HuH-7 (cell line): ENCODE results near the gene ACTN2.
"Not testable (repeated sequence)": the region's sequence is repeated elsewhere in the genome, so short reads cannot be mapped to it uniquely, and the experiment has no call there.

ENCODE experiments used
- DNase-seq: peaks from one replicate; pipeline ENCODE4 v3.0.0; 2011; ENCODE audit warnings: low spot score

Gene ACTN2

DNA sequence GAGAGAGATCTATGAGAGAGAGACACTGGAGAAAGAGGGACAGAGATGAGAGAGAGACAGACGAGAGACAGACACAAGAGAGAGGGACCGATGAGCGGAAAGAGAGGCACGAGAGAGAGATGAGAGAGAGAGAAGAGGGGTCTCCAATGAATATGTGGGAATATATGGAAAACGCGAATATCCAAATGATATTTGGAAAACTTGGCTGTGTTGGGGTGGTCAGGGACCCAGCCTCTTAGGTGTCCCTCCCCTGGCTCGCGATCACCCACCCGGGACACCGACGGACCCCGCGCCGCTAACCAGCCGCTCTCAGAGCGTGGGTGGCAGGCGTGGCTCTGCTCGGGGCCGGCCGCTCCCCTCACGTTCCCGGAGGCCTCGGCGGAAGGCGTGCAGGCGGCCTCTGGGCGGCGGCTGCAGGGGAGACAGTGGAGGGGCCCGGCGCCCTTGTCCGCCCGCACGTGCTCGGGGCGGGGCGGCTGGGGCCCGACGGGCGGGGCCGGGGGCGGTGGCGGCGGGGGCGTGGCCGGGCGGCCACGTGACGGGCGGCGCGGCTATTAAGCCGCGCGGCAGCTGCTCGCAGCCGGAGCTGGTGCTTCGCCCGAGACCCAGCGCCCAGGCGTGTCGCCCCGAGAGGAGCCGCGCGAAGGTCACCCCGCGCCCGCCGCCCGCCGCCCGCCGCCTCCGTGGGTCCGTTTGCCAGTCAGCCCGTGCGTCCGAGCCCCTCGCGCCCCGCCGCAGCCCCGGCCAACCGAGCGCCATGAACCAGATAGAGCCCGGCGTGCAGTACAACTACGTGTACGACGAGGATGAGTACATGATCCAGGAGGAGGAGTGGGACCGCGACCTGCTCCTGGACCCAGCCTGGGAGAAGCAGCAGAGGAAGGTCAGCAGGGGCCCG lies at the start of gene ACTN2:
Gene ACTN2, plus strand, starts transcription at position 583 of the 898 bp plus-strand sequence. Its CDS starts 175 bp downstream, at position 758.
- no peak for DNase-seq

DNA sequence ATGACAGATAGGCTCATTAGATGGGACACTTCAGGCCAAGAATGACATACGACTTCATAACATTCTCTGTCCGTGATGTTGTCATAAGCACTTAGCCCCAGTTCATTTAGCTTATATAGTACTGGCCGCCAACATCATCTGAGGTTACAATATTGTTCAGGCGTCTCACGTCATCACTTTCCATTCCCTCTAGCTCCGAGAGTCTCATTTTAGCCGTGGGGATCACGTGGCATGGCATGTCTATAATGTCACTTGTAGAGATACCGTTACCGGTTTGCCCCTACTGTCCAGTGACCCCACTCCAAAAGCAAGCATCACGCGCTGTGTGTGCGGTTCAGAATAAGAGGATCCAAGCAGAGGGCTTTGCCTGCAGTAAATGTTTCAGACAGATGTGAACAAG lies 47.4 kb upstream of the ACTN2 start:
- DNase-seq: no peak

- no peak for DNase-seq
These were observed 46.6 kb upstream of the ACTN2 start for GRCh38 chr1:236639686-236640085.

DNA sequence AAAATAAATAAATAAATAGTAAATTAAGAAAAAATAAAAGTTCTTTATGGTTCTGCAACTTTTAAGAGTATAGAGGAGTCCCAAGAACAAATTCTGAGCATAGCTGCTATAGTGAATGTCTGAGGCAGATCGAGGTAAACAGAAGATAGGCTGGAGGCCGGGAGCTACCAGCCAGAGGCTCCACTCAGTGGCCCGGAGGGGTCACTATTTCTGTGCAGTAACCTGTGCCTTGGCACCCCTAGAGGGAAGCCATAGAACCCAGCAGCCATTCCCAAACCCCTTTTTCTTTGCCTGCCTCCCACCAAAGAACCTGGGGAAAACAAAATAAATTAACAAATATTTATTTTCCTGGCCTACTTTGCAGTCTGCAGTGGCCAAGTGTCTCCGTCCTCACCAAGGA lies 43.5 kb upstream of the ACTN2 start:
- no peak for DNase-seq

DNA sequence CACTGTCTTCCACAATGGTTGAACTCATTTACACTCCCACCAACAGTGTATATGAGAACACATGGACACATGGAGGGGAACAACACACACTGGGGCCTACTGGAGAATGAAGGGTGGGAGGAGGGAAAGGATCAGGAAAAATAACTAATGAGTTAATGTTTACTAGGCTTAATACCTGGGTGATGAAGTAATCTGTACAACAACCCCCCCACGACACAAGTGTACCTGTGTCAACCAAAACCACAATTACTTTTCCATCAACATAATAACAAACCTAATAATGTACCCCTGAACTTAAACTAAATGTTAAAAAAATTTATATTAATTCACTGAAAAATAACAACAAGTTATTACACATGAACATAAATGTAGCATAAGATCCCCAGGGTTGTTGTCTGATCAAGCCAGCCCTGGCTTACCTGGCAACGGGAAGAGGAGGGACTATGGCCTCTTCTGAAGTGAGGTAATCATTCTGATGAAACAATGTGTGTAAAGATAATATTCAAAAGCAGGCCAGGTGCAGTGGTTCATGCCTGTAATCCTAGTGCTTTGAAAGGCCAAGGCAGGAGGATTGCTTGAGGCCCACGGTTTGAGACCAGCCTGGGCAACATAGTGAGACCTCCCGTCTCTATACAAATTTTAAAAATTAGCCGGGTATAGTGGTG lies 41.2 kb upstream of the ACTN2 start:
- no peak for DNase-seq

DNA sequence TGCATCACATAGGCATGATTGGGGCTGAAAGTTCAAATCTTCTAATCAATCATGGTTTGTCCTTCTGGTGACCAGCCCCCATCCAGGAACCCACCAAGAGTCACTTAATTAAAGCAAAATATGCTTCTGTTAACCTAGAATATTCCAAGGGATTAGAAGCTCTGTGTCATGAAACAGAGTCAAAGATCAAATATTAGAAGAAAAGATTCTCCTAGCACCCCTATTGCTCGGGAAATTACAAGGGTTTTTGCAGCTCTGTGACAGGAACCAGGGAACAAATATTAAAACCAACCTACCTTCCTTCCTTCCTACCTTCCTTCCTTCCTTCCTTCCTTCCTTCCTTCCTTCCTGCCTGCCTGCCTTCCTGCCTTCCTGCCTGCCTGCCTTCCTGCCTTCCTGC lies 31.8 kb upstream of the ACTN2 start:
- DNase-seq: no peak

DNA sequence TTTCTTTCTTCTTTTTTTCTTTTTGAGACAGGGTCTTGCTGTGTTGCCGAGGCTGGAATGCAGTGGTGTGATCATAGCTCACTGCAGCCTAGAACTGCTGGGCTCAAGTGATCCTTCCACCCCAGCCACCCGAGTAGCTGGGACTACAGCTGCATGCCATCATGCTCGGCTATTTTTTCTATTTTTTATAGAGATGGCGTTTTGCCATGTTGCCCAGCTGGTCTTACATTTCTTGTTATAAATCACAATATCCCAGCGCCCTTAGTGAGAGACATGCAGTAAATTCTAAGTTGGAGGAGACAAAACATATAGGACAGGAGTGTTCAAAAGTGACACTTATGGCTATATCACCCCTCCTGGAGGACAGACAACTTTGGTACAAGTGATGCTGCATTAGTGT lies 31.3 kb upstream of the ACTN2 start:
- no peak for DNase-seq

DNA sequence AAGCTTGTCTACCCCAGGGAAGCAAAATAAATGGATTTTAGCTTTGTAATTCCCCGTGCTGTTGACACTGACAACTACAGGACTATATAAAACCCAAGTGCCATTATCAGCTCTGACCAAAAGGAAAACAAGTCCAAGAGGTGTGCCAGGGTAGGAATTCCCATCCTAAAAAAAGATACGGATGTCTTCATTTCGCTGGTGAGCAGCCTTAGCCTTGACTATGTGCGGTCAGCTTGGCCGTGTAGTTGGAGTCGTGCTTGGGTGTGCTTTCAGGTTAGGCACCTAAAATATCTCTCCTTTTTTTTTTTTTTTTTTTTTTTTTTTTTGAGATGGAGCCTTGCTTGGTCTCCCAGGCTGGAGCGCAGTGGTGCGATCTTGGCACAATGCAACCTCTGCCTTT lies 28.9 kb upstream of the ACTN2 start:
- no peak for DNase-seq

- DNase-seq: no peak
These were observed 26.3 kb upstream of the ACTN2 start for GRCh38 chr1:236659792-236660587.

GRCh38 chr1:236663934-236664333 lies 22.4 kb upstream of the ACTN2 start:
- DNase-seq: no peak

GRCh38 chr1:236668909-236669308 lies 17.4 kb upstream of the ACTN2 start:
- not testable (repeated sequence) for DNase-seq

GRCh38 chr1:236670060-236670459 lies 16.2 kb upstream of the ACTN2 start:
- no peak for DNase-seq

DNA sequence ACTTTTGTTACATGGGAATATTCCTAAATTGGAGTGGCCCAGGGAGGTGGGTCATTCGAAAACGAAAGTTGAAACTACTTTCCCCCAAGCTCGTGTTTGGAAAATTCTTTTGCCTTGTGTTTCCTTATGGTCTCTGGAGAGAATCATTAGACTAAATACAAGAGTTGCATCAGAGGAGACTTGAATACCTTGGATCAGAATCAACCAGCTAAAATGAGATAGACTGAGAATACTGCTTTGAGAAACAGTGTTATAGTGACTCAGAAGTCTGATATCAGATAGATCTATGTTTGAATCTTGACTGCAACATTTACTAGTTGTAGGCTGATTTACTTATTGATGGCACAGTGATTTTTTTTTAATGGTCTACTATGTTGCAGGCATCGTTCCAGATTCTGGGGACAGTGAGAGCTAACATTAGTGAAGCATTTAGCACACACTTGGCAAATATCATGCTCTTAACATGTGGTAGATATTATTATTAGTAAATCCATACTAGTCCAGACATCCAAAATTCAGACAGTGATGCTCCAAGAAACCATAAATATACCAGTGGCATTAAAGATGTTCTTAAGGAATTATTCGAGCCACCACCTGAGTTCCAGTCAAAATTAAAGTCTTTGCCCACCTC lies 12.9 kb upstream of the ACTN2 start:
- DNase-seq: no peak

DNA sequence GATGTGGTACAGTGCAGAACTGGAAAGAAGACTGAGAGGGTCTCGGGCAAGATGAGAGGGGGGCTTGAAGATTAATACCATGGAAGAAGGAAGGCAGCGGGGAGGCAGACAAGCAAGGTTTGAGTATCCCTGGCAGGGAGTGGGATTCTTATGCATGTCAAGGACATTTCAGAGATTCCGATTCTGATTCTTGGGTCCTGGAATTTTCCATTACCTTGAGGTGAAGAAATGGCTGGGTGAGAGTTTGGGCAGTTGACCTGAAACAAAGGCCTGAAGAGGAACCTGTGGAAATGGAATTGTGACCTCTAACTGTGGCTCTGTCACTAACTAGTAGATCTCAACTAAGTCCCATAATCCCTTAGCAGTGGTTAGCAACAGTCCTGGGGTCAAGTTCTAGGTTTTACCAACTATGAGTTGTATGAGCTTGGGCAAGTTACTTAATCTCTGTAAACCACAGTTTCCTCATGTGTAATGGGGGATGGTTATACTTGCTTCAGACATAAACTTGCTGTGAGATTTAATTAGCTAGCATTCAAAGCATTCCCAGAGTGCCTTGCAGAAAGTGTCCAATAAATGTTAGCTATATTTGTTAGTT lies 8.6 kb upstream of the ACTN2 start:
- DNase-seq: no peak

DNA sequence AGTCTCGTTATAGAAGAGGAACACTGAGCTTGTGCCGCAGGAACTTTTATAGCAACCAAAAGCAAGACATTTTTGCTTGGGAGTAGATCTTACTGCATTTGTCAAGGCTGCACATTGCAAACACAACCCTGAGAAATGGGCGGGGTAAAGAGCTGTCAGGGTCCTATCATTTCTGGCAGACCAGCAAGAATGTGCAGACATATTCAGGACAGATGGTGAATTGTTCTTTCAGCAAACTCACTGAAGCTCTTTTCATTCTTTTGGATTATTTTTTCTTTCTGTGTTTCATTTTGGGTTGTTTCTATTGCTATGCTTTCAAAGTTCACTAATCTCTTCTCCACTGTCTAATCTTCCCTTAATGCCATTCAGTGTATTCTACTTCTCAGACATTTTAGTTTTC lies 5.1 kb upstream of the ACTN2 start:
- DNase-seq: no peak

DNA sequence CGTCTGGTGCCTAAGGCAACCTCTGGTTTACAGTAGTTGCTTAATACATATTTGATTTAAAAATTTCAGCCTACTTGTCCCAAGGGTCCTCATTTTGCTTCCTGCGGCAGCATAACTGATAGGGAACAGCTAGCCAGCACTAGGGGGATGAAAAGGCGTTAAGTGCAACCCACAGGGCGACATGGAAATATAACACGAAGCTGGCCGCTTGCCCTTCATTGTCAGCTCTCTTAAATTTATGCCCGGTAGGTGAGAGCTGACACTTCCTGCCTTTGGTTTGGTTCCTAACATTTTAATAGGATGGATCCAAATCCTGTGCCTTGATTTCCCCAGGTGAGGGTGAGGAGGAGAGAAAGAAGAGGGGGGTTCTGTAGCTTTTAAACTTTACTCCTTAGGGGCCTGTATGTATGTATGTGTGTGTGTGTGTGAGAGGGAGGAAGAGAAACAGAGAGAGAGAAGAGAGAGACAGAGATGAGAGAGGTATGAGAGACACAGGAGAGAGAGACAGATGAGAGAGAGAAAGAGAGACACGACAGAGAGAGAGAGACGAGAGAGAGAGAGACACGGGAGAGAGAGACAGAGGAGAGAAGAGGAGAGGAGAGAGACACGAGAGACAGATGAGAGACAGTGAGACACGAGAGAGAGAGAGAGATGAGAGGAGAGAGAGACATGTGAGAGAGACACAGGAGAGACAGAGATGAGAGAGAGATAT lies 938 bp upstream of the ACTN2 start:
- no peak for DNase-seq

DNA sequence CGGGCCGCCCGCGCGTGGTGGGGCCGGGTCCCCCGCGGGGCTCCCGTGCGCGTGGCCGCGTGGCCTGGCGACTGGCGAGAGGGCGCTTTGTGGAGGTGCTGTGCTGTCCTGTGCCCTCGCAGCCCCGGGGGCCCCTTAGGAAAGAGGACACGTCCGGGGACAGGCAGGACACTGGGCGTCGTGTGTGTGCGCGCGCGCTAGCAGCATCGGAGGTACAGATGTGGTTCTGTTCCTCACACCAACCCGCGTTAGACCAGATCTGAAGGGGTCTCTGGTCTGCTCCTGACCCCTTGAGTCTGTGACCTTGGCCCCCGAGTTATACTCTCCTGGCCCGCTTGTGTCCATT lies 489 bp downstream of the ACTN2 start:
- DNase-seq: no peak

- no peak for DNase-seq
These were observed 974 bp downstream of the ACTN2 start for GRCh38 chr1:236687273-236687672.

GRCh38 chr1:236688705-236689104 lies 2.4 kb downstream of the ACTN2 start:
- DNase-seq: no peak

DNA sequence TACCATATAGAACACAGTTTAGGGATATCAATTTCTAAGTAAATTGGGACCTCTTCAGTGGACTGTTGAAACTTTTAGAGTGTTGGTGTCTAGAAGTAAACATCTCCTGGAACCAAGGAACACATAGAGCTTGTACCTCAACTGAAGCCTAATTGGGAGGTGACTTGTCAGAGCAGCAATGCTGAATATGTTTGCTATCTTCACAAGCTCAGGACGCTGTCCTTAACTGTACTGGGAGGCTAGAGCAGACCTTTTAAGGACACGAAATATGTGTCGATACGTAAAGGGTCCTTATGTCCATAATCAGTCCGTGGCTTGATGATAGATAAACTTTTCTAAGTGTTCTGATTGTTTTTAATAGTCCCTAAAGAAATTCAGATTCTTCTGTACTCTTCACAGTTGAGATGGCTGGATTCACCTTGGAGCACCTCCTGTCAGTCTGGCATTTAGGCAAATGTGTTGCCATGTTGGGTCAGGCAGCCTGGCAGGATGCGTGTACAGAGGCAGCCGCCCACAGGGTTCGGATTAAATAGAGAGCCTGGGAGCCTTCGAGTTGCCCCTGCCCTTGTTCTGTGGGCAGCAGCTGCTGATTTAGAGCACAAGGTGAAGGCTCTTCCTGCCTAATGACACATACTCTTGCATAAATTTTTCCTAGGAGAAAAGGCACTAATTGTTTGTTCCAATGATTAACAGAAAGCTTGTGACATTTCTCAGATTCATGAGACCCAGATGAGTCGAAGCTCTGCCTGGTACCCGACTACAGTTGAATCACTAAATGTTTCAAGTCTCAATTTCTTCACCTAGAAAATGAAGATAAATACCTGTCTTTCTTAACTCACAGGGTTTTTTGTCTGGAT lies 3.6 kb downstream of the ACTN2 start:
- DNase-seq: no peak
